CD4-positive, alpha-beta T cell (primary cell): ENCODE results near the gene CDC37. TPM values are rescaled to one million over a fixed set of nuclear protein-coding genes. Genes with fewer than 3 reads are reported as not detected.
"Not testable (repeated sequence)": the region's sequence is repeated elsewhere in the genome, so short reads cannot be mapped to it uniquely, and the experiment has no call there.

Source experiments
- ATAC-seq: fragments of 200-7000 bp; cut with Tn5 transposase; one replicate; pipeline ENCODE4 v1.10.0; 2022; ENCODE audit warnings: mild to moderate bottlenecking; ENCODE audit not compliant: poor library complexity
- CTCF ChIA-PET: fragments of 350-600 bp; sonication (Branson Sonifier 250); formaldehyde crosslinking; loops from one replicate; lab custom pipeline; 2021; ENCODE audit warnings: antibody characterized with exemption, inconsistent platforms; lab: Charles Lee
- POLR2A ChIA-PET: fragments of 350-600 bp; sonication (Branson Sonifier 250); formaldehyde crosslinking; loops from one replicate; lab custom pipeline; 2021; ENCODE audit warnings: antibody characterized with exemption, inconsistent platforms; lab: Charles Lee
- DNase-seq, 14 experiments: peaks; one replicate each; pipeline ENCODE4 v3.0.0-alpha.2; 2013 to 2020; ENCODE audit warnings: mixed read lengths in 2 of 14
- H3K27ac ChIP-seq, 2 donors: one replicate each; pipeline versions ENCODE4 v1.5.1 to v1.7.0; 2013; ENCODE audit warnings: low read length in 2 of 2, low read depth in 1 of 2, mild to moderate bottlenecking in 1 of 2
- H3K27me3 ChIP-seq, 2 experiments: 1 replicate in 1 of 2; 2 replicates in 1 of 2; pipeline versions ENCODE4 v1.6.1 to v1.7.0; 2013; ENCODE audit warnings: low read length in 2 of 2, control low read depth in 1 of 2, mild to moderate bottlenecking in 1 of 2, moderate library complexity in 1 of 2; ENCODE audit not compliant: insufficient read depth in 2 of 2, control insufficient read depth in 1 of 2
- H3K36me3 ChIP-seq: one replicate; pipeline ENCODE4 v1.6.1; 2013; ENCODE audit warnings: low read length, control low read depth; ENCODE audit not compliant: insufficient read depth
- H3K4me1 ChIP-seq: one replicate; pipeline ENCODE4 v1.6.1; 2013; ENCODE audit warnings: low read length, control low read depth; ENCODE audit not compliant: insufficient read depth
- H3K4me3 ChIP-seq: one replicate; pipeline ENCODE4 v1.5.1; 2013; ENCODE audit warnings: mild to moderate bottlenecking, low read length, moderate library complexity
- H3K9me3 ChIP-seq, 2 experiments: 1 replicate in 1 of 2; 2 replicates in 1 of 2; pipeline versions ENCODE4 v1.6.1 to v1.7.0; 2013; ENCODE audit warnings: low read length in 2 of 2, mild to moderate bottlenecking in 2 of 2, control low read depth in 1 of 2, moderate library complexity in 1 of 2; ENCODE audit not compliant: control insufficient read depth in 1 of 2, insufficient read depth in 1 of 2
- H3K27ac Mint-ChIP-seq: one replicate; pipeline ENCODE4 v1.8.0; 2020; ENCODE audit warnings: mixed read lengths
- H3K27me3 Mint-ChIP-seq: one replicate; pipeline ENCODE4 v1.8.0; 2021; ENCODE audit warnings: mixed read lengths
- H3K36me3 Mint-ChIP-seq: one replicate; pipeline ENCODE4 v1.8.0; 2021; ENCODE audit warnings: low read depth, mixed read lengths
- H3K4me1 Mint-ChIP-seq: one replicate; pipeline ENCODE4 v1.8.0; 2021; ENCODE audit warnings: low read depth, mixed read lengths
- H3K4me3 Mint-ChIP-seq: one replicate; pipeline ENCODE4 v1.8.0; 2020; ENCODE audit warnings: mild to moderate bottlenecking, mixed read lengths
- H3K9me3 Mint-ChIP-seq: one replicate; pipeline ENCODE4 v1.8.0; 2020; ENCODE audit warnings: mixed read lengths
- intact Hi-C, 2 experiments: fragments of 100-400 bp; cut with DNase I in 1 of 2; cut with micrococcal nuclease in 1 of 2; formaldehyde crosslinking; loops; one replicate each; pipeline versions ENCODE4 v1.15.1 to v1.9.0; 2023 to 2025; cut with DNase I, micrococcal nuclease
- total RNA-seq, 174 experiments: library from RNA in 2 of 174; stranded (reverse) in 2 of 174; gene quantifications; one replicate each; pipeline ENCODE4 v1.2.3 and lab custom pipeline; 2021 to 2026
- TF ChIP-seq, protein P1 (sequence below): fragments of 200-600 bp; IDR thresholded peaks from one replicate; pipeline ENCODE4 v1.8.0; 2022; ENCODE audit warnings: antibody characterized with exemption, mild to moderate bottlenecking

The CDC37 gene
- total RNA-seq, 2 experiments from 2014 or later = 162 to 164 TPM

GRCh38 chr19:10374931-10375330, 28.4 kb downstream of the CDC37 start:
- ChIA-PET POLR2A (no interaction called here), CTCF (no interaction called here)
- Mint-ChIP-seq H3K27me3 (no peaks in the 10 kb centered on the region), H3K4me3 (peak overlapping the region; percentile 15), H3K4me1 (peaks cover 12% of the 10 kb centered on the region), H3K27ac (no peak overlapping the region), H3K9me3 (no peaks in the 10 kb centered on the region), H3K36me3 (peaks cover 44% of the 10 kb centered on the region)
- H3K27ac ChIP-seq = no peak overlapping the region
- no peak for ATAC-seq
- H3K36me3 ChIP-seq = peaks cover 29% of the 10 kb centered on the region
- no peak for DNase-seq
- H3K4me1 ChIP-seq = peaks cover 16% of the 10 kb centered on the region
- H3K4me3 ChIP-seq = no peak overlapping the region
- H3K9me3 ChIP-seq = no peaks in the 10 kb centered on the region
- H3K27me3 ChIP-seq = no peaks in the 10 kb centered on the region
- intact Hi-C loops = no loop called here
- TF ChIP-seq, protein P1, sequence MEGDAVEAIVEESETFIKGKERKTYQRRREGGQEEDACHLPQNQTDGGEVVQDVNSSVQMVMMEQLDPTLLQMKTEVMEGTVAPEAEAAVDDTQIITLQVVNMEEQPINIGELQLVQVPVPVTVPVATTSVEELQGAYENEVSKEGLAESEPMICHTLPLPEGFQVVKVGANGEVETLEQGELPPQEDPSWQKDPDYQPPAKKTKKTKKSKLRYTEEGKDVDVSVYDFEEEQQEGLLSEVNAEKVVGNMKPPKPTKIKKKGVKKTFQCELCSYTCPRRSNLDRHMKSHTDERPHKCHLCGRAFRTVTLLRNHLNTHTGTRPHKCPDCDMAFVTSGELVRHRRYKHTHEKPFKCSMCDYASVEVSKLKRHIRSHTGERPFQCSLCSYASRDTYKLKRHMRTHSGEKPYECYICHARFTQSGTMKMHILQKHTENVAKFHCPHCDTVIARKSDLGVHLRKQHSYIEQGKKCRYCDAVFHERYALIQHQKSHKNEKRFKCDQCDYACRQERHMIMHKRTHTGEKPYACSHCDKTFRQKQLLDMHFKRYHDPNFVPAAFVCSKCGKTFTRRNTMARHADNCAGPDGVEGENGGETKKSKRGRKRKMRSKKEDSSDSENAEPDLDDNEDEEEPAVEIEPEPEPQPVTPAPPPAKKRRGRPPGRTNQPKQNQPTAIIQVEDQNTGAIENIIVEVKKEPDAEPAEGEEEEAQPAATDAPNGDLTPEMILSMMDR = no peak

DNA sequence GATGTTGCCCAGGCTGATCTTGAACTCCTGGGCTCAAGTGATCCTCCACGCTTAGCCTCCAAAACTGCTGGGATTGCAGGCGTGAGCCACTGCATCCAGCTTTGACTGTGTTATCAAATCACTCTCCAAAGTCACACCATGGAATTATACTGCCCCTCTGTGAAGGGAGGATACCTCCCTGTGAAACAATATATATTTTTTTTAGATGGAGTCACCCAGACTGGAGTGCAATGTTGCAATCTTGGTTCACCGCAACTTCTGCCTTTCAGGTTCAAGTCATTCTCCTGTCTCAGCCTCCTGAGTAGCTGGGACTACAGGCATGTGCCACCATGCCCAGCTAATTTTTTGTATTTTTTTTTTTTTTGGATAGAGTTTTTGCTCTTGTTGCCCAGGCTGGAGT, 30.7 kb downstream of the CDC37 start:
- TF ChIP-seq, protein P1 = no peak
- intact Hi-C loops = no loop called here
- H3K27ac ChIP-seq = no peak overlapping the region
- ChIA-PET POLR2A (no interaction called here), CTCF (interaction anchor here (1.1 kb wide), 1 partner anchor 18 kb away, joined by 4 read pairs; no protein-coding TSS in a partner anchor)
- Mint-ChIP-seq H3K27ac (no peak overlapping the region), H3K4me3 (no peak overlapping the region), H3K27me3 (no peaks in the 10 kb centered on the region), H3K9me3 (no peaks in the 10 kb centered on the region), H3K4me1 (no peaks in the 10 kb centered on the region), H3K36me3 (peaks cover 53% of the 10 kb centered on the region)
- no peak for ATAC-seq
- H3K36me3 ChIP-seq = peaks cover 39% of the 10 kb centered on the region
- no peaks in the 10 kb centered on the region for H3K9me3 ChIP-seq
- H3K4me1 ChIP-seq = no peaks in the 10 kb centered on the region
- no peak overlapping the region for H3K4me3 ChIP-seq
- peak in 3 of 14 experiments; percentile 21 to 59 (median 53) for DNase-seq
- no peaks in the 10 kb centered on the region for H3K27me3 ChIP-seq

GRCh38 chr19:10368101-10368803, 35.1 kb downstream of the CDC37 start:
- intact Hi-C loops = no loop called here
- POLR2A ChIA-PET = no interaction called here

DNA sequence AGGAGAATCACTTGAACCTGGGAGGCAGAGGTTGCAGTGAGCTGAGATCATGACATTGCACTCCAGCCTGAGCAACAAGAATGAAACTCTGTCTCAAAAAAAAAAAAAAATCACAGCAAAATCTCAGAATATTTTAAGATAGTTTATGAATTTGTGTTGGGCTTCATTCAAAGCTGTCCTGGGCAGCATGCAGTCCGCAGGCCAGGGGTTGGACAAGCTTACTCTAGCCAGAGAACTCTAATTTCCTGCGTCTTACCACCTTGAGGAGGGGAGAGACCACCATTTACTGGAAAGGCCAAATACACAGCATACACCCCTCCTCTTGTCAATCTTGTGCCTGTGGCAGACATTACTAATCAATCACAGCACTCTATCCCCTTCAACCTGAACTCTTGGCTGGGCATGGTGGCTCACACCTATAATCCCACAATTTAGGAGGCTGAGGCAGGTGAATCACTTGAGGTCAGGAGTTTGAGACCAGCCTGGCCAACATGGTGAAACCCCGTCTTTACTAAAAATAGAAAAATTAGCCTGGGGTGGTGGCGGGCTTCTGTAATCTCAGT, 36.3 kb downstream of the CDC37 start:
- POLR2A ChIA-PET, H3K4me1 Mint-ChIP-seq: not testable (repeated sequence)
- peaks cover 73% of the 10 kb centered on the region for H3K36me3 Mint-ChIP-seq

More at GRCh38 chr19:10368101-10368803, 35.1 kb downstream of the CDC37 start:
- ATAC-seq (no peak), DNase-seq (no peak)
- Histone ChIP-seq H3K9me3 (no peaks in the 10 kb centered on the region), H3K27ac (no peak overlapping the region), H3K4me1 (no peaks in the 10 kb centered on the region), H3K27me3 (no peaks in the 10 kb centered on the region), H3K4me3 (no peak overlapping the region), H3K36me3 (peaks cover 63% of the 10 kb centered on the region)
- Mint-ChIP-seq H3K9me3 (no peaks in the 10 kb centered on the region), H3K4me3 (no peak overlapping the region), H3K27ac (no peak overlapping the region), H3K4me1 (no peaks in the 10 kb centered on the region), H3K27me3 (no peaks in the 10 kb centered on the region), H3K36me3 (peaks cover 68% of the 10 kb centered on the region)
- CTCF ChIA-PET = no interaction called here
- TF ChIP-seq, protein P1 = no peak

More for the DNA sequence above, 36.3 kb downstream of the CDC37 start:
- H3K27ac Mint-ChIP-seq, DNase-seq, H3K9me3 ChIP-seq, H3K27me3 ChIP-seq, H3K4me3 ChIP-seq, H3K4me1 ChIP-seq, intact Hi-C loops, ATAC-seq, H3K27me3 Mint-ChIP-seq, H3K9me3 Mint-ChIP-seq, H3K4me3 Mint-ChIP-seq, H3K27ac ChIP-seq, CTCF ChIA-PET: not testable (repeated sequence)
- H3K36me3 ChIP-seq = peaks cover 72% of the 10 kb centered on the region
